Measurements from ENCODE around the gene DGKI.

Gene DGKI

DNA sequence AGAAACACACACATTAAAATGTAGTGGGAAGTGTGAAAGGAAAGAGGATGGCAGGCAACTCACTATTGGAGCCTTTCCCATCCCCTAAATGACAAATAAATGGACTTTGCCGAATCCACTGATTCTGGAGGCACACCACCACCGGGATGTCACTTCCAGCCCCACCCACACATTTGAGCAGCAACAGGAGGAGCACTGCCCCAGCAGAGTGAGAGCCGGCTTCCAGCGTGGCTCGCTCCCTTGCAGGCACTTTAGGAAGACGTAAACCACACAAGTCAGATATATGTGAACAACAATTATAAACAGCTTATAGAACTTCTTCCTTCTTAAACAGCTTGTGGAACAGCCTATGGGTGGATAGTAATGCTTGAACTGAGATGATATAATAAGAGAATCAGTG lies 191.0 kb downstream of the DGKI start:
- Histone ChIP-seq H3K9me3 (no peaks in the 10 kb centered on the region), H3K27ac (no peak overlapping the region), H3K4me1 (ENCODE audit: control insufficient read depth in 1 of 2, insufficient read depth in 1 of 2, low read depth in 1 of 2, low read length in 1 of 2) (no peaks in the 10 kb centered on the region), H3K4me3 (ENCODE audit: low read depth in 1 of 2, low read length in 1 of 2) (no peak overlapping the region), H3K27me3 (peaks cover 30% of the 10 kb centered on the region), H3K36me3 (no peaks in the 10 kb centered on the region)
- TF ChIP-seq, protein P1, sequence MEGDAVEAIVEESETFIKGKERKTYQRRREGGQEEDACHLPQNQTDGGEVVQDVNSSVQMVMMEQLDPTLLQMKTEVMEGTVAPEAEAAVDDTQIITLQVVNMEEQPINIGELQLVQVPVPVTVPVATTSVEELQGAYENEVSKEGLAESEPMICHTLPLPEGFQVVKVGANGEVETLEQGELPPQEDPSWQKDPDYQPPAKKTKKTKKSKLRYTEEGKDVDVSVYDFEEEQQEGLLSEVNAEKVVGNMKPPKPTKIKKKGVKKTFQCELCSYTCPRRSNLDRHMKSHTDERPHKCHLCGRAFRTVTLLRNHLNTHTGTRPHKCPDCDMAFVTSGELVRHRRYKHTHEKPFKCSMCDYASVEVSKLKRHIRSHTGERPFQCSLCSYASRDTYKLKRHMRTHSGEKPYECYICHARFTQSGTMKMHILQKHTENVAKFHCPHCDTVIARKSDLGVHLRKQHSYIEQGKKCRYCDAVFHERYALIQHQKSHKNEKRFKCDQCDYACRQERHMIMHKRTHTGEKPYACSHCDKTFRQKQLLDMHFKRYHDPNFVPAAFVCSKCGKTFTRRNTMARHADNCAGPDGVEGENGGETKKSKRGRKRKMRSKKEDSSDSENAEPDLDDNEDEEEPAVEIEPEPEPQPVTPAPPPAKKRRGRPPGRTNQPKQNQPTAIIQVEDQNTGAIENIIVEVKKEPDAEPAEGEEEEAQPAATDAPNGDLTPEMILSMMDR (IDR thresholded peaks at IDR 0.05): no peak

DNA sequence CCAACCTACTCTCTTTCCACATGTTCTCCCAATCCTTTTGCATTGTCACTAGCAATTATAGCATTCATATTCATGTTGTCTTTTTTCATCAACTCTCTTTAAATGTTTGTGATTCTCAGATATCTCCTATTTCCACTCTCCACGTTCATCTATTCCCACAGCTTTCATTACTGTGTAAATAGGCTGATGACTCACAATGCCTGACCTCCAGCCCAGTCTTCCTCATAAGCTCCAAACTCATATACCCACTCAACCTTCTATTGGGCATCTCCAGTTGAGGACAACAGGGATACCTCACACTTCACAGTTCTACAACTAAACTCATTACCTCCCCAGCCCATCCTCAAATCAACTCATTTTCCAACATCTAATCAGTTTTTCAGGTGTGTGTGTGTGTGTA lies 194.1 kb downstream of the DGKI start:
- H3K36me3 ChIP-seq: no peaks in the 10 kb centered on the region
- H3K9me3 ChIP-seq: no peaks in the 10 kb centered on the region
- H3K4me3 ChIP-seq (ENCODE audit: low read depth in 1 of 2, low read length in 1 of 2): no peak overlapping the region
- H3K4me1 ChIP-seq (ENCODE audit: control insufficient read depth in 1 of 2, insufficient read depth in 1 of 2, low read depth in 1 of 2, low read length in 1 of 2): no peaks in the 10 kb centered on the region
- TF ChIP-seq, protein P1 (IDR thresholded peaks at IDR 0.05): no peak
- no peak overlapping the region for H3K27ac ChIP-seq
- H3K27me3 ChIP-seq: peaks cover 30% of the 10 kb centered on the region

DNA sequence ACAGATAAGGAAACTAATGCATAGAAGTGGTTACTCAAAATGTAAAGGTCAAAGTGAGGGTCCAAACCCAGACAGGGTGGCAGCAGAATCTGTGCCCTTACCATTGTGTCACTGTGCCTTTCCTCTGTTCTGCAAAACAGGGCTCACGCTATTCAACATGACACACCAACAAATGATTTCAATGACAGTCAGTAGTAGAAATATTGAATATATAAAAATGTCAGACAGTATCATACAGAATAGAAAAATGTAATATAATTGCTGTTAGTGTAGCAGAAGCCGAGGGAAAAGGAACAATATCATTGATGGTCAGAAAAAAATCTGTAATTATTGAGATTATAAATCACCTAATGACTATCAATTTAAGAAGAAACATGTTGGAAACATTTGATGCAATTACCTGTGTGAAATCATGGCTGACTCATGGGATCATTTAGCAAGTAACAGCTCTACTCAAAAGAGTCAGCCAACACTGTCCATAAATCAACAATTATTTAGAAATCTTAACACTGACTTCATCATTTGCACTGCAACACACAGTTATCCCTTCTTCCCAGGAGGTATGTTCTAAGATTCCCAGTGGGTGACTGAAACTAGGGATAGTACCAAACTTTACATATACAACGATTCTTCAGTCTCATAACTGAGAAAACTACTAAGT lies 198.7 kb downstream of the DGKI start:
- peaks cover 42% of the 10 kb centered on the region for H3K27me3 ChIP-seq
- H3K9me3 ChIP-seq: no peaks in the 10 kb centered on the region
- no peak overlapping the region for H3K27ac ChIP-seq
- H3K36me3 ChIP-seq: no peaks in the 10 kb centered on the region
- TF ChIP-seq, protein P1 (IDR thresholded peaks at IDR 0.05): no peak
- no peak overlapping the region for H3K4me3 ChIP-seq (ENCODE audit: low read depth in 1 of 2, low read length in 1 of 2)
- H3K4me1 ChIP-seq (ENCODE audit: control insufficient read depth in 1 of 2, insufficient read depth in 1 of 2, low read depth in 1 of 2, low read length in 1 of 2): no peaks in the 10 kb centered on the region

DNA sequence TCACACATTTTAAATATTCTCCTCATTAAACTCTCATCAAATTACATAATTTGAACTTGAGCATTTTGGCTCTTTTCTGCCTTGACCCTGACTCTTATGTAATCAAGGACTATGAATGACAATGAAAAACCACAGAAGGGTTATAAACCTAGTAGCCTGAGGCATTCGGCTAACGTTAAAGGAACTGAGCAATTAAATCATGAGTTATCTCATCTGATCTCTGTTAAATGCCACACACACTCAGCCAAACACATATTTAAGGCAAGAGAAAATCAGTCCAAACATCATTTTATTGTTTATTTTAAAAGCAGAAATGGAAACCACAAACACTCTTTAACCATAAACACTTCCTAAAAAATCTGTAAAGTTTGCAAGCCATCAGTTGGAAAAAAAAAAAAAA lies 204.3 kb downstream of the DGKI start:
- no peaks in the 10 kb centered on the region for H3K36me3 ChIP-seq
- H3K27me3 ChIP-seq: peaks cover 19% of the 10 kb centered on the region
- no peak overlapping the region for H3K4me3 ChIP-seq (ENCODE audit: low read depth in 1 of 2, low read length in 1 of 2)
- TF ChIP-seq, protein P1 (IDR thresholded peaks at IDR 0.05): no peak
- no peaks in the 10 kb centered on the region for H3K4me1 ChIP-seq (ENCODE audit: control insufficient read depth in 1 of 2, insufficient read depth in 1 of 2, low read depth in 1 of 2, low read length in 1 of 2)
- H3K27ac ChIP-seq: no peak overlapping the region
- no peaks in the 10 kb centered on the region for H3K9me3 ChIP-seq

DNA sequence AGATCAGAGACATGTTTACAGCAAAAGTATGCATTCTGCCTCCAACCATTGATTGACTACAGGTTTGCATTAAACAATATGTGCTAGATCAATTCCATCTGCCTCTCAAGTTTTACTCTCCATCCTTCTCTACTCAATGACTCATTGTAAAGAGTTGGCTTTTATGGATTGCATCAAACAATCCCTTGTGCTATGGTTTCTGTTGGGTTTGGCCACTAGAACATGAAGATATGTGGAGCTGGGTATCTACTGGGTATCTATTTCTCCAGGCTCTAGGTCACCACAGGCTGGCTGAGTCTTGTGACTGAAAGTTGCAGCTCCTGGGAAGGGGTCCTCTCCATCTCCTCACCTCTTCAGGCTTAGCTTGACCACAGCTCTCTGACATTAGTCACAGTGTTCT lies 204.7 kb downstream of the DGKI start:
- no peak overlapping the region for H3K27ac ChIP-seq
- no peaks in the 10 kb centered on the region for H3K9me3 ChIP-seq
- H3K27me3 ChIP-seq: peaks cover 14% of the 10 kb centered on the region
- no peaks in the 10 kb centered on the region for H3K4me1 ChIP-seq (ENCODE audit: control insufficient read depth in 1 of 2, insufficient read depth in 1 of 2, low read depth in 1 of 2, low read length in 1 of 2)
- no peaks in the 10 kb centered on the region for H3K36me3 ChIP-seq
- TF ChIP-seq, protein P1 (IDR thresholded peaks at IDR 0.05): no peak
- no peak overlapping the region for H3K4me3 ChIP-seq (ENCODE audit: low read depth in 1 of 2, low read length in 1 of 2)
